ENCODE measurements around the gene SH3RF3.
A peak's percentile ranks its signal among the peaks of the same experiment; 100 is the strongest.
"Not testable (repeated sequence)": the region's sequence is repeated elsewhere in the genome, so short reads cannot be mapped to it uniquely, and the experiment has no call there.

SH3RF3 gene

DNA sequence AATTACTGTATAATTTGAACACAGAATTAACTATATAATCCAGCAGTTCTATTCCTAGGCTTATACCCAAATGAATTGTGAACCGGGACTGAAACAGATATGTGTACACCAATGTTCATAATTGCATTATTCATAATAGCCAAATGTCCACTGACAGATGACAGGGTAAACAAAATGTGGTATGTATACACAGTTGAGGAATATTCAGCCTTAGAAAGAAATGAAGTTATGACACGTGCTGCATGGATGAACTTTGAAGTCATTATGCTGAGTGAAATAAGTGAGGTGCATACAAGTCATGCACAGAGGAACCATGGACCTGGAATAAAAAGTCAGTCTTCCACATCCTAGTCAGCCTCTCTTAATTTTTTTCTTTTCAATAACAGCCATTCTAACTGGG, 91.9 kb downstream of the SH3RF3 start:
- H3K9ac ChIP-seq: no peak overlapping the region
- H3K4me1 ChIP-seq: peaks cover 85 to 100% (median 97%) of the 10 kb centered on the region in 10 experiments
- H3K4me3 ChIP-seq: no peak overlapping the region
- H3K4me2 ChIP-seq: peak overlapping the region in 8 of 11 experiments; percentile 22 to 87 (median 73); a peak in 10 of 22 replicates
- no peak overlapping the region for H3K27ac ChIP-seq
- TF ChIP-seq Cebpa-rat (IDR thresholded peaks at IDR 0.05): no peak
- H3K27me3 ChIP-seq: peaks cover 0 to 6% (median 0%) of the 10 kb centered on the region in 11 experiments; a peak in 3 of 22 replicates
- peaks cover 0 to 34% (median 0%) of the 10 kb centered on the region in 11 experiments; a peak in 6 of 22 replicates for H4K20me1 ChIP-seq
- peaks cover 0 to 14% (median 0%) of the 10 kb centered on the region in 11 experiments; a peak in 3 of 22 replicates for H3K36me3 ChIP-seq
- H3K9me3 ChIP-seq (replicated peaks in 1 of 11): no peaks in the 10 kb centered on the region

DNA sequence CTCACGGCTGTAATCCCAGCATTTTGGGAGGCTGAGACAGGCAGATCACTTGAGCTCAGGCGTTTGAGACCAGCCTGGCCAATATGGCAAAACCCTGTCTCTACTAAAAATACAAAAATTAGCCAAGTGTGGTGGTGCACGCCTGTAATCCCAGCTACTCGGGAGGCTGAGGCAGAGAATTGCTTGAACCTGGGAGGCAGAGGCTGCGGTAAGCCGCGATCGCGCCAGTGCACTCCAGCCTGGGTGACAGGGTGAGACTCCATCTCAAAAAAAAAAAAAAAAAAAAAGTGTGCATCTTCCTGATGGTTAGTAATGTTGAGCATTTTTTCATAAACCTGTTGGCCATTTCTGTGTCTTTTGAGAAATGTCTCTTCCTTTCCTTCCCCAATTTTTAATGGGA, 92.3 kb downstream of the SH3RF3 start:
- H3K36me3 ChIP-seq; H3K9ac ChIP-seq; H3K27me3 ChIP-seq; H3K4me3 ChIP-seq; H3K9me3 ChIP-seq (replicated peaks in 1 of 11); H3K27ac ChIP-seq: not testable (repeated sequence)
- H3K4me2 ChIP-seq: peak overlapping the region in 9 of 11 experiments; percentile 22 to 87 (median 69); a peak in 13 of 22 replicates
- peaks cover 85 to 100% (median 97%) of the 10 kb centered on the region in 10 experiments for H3K4me1 ChIP-seq
- H4K20me1 ChIP-seq: peaks cover 0 to 38% (median 0%) of the 10 kb centered on the region in 11 experiments; a peak in 5 of 22 replicates

DNA sequence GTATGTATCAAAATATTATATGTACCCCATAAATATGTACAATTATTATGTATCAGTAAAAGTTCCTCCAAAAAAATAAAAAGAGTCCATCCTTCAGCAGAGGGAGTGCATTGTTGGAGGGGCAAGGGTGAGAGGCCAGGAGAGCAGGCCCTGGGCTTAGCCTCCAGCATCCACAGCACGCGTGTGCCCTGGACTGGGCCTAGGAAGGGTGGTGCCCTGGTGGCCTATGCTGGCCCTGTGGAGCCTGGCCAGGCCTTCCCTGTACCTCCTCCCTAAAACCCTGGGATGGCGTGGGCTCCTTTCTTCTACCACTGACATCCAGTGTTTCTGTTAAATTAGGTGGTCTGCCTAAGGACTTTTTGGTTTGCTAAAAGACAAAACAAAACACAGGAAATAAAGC, 93.4 kb downstream of the SH3RF3 start:
- Histone ChIP-seq H4K20me1 (peaks cover 0 to 49% (median 0%) of the 10 kb centered on the region in 11 experiments; a peak in 5 of 22 replicates), H3K4me2 (peak overlapping the region; percentile 40 to 92 (median 77); a peak in 20 of 22 replicates), H3K27ac (peak overlapping the region in 9 of 11 experiments; percentile 7 to 62 (median 51); a peak in 18 of 22 replicates), H3K4me1 (peaks cover 85 to 100% (median 97%) of the 10 kb centered on the region in 10 experiments), H3K9ac (peak overlapping the region in 5 of 11 experiments; percentile 16 to 54 (median 21); a peak in 5 of 22 replicates), H3K9me3 (replicated peaks in 1 of 11) (no peaks in the 10 kb centered on the region), H3K27me3 (no peaks in the 10 kb centered on the region), H3K36me3 (peaks cover 0 to 8% (median 0%) of the 10 kb centered on the region in 11 experiments; a peak in 3 of 22 replicates), H3K4me3 (no peak overlapping the region)
- no peak for TF ChIP-seq Cebpa-rat (IDR thresholded peaks at IDR 0.05)

DNA sequence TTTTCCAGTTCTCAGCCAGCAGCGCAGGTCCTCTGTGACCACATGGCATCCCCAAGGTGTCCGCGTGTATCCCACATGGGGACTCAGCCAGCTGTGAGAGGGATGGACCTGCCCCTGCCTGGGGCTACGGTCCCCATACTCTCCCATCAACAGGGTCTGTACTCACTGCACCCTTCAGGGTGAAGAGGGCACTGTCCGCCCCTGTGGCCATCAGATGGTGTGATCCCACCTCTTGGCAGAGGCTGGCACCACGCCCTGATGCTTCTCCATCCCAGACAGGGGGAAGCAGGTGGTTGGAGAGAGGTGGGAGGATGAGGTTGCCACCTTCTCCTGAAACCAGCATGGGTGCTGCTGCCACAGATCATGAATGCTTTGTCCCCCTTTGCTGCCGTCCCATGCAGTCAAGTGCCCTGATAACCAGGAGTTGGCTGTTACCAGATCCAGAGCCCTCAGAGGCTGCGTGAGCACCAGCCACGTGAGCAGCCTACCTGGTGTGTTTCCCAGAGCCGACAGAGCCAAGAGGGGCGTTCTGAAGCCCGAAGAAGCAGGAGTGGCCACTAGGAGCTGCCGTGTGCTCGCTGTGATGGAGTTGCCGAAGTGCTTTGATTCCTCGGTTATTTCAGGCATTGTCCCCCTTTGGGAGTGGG, 93.9 kb downstream of the SH3RF3 start:
- peaks cover 0 to 8% (median 0%) of the 10 kb centered on the region in 11 experiments; a peak in 3 of 22 replicates for H3K36me3 ChIP-seq
- peak overlapping the region in 5 of 11 experiments; percentile 16 to 54 (median 21); a peak in 5 of 22 replicates for H3K9ac ChIP-seq
- H3K4me2 ChIP-seq: peak overlapping the region; percentile 40 to 92 (median 77)
- peak overlapping the region in 9 of 11 experiments; percentile 7 to 62 (median 51); a peak in 17 of 22 replicates for H3K27ac ChIP-seq
- peaks cover 0 to 53% (median 0%) of the 10 kb centered on the region in 11 experiments; a peak in 5 of 22 replicates for H4K20me1 ChIP-seq
- no peaks in the 10 kb centered on the region for H3K9me3 ChIP-seq (replicated peaks in 1 of 11)
- H3K4me1 ChIP-seq: peaks cover 85 to 100% (median 97%) of the 10 kb centered on the region in 10 experiments
- H3K27me3 ChIP-seq: no peaks in the 10 kb centered on the region
- no peak for TF ChIP-seq Cebpa-rat (IDR thresholded peaks at IDR 0.05)
- no peak overlapping the region for H3K4me3 ChIP-seq

DNA sequence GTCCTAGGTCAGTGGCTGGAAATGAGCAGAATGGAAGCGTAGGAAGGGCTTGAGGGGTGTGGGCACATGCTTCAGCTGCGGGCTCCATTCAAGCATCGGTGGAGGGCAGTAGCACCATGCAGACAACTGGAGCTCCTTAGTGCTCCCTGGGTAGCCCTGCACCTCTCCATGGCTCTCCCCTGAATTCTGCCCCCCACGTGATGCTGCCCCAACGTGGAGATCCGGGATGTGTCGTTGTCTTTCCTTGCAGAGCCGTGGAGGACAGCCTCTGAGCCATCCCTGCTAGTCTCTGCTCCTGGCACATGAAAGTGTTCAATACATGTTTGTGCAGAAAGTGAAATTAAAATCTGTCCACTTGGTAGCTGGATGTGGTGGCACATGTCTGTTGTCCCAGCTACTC, 94.5 kb downstream of the SH3RF3 start:
- Histone ChIP-seq H3K4me2 (peak overlapping the region; percentile 40 to 92 (median 77); a peak in 21 of 22 replicates), H3K36me3 (peaks cover 0 to 8% (median 0%) of the 10 kb centered on the region in 11 experiments; a peak in 3 of 22 replicates), H4K20me1 (peaks cover 0 to 59% (median 0%) of the 10 kb centered on the region in 11 experiments; a peak in 5 of 22 replicates), H3K27ac (peak overlapping the region in 8 of 11 experiments; percentile 7 to 62 (median 47); a peak in 12 of 22 replicates), H3K27me3 (no peaks in the 10 kb centered on the region), H3K4me3 (no peak overlapping the region), H3K9ac (peak overlapping the region in 1 of 11 experiments; percentile 21; a peak in 1 of 22 replicates), H3K9me3 (replicated peaks in 1 of 11) (no peaks in the 10 kb centered on the region), H3K4me1 (peaks cover 85 to 100% (median 97%) of the 10 kb centered on the region in 10 experiments)
- no peak for TF ChIP-seq Cebpa-rat (IDR thresholded peaks at IDR 0.05)

DNA sequence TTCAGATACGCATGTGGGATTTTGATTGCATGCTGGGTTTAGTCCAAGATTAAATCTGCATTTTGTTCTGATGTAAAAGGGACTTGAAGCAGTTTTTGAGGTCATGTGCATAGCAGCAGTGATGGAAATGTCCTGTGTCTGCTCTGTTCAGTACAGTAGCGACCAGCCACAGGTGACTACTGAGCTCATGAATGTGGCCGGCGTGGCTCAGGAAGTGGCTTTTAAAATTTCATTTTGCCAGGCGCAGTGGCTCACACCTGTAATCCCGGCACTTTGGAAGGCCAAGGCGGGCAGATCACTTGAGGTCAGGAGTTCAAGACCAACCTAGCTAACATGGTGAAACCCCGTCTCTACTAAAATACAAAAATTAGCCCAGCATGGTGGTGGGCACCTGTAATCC, 95.3 kb downstream of the SH3RF3 start:
- H3K4me3 ChIP-seq: not testable (repeated sequence)

DNA sequence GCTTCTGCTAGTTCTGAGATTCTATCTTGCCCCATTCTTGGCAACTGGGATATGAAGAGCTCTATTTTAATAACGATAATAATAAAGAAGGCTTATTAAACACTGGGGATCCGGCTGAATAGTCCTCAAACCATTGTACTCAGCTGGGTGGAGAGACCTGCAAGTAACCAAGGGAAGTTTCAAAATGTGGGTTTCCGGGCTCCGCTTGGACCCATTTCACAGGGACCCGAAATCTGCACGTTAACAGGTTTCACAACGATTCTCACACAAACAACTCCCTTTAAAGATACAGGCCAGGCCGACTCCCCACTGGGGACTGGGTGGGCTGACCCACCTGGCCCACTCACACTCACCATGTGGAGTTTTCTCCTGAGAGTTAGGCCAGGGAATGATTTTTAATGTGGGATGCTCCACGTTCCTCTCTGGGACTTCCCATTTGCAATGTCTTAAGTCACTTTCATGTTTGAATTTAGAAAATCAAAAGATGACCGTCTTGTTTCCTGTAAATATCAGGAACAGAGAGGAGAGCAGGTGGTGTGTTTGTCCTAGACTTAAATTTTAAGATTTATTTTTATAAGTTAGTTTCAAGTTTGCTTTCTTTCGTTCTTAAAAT, 96.3 kb downstream of the SH3RF3 start:
- H3K4me1 ChIP-seq: peaks cover 81 to 100% (median 98%) of the 10 kb centered on the region in 10 experiments
- peak overlapping the region; percentile 64 to 92 (median 77) for H3K4me2 ChIP-seq
- H3K9ac ChIP-seq: peak overlapping the region in 5 of 11 experiments; percentile 6 to 26 (median 19); a peak in 4 of 22 replicates
- no peak overlapping the region for H3K4me3 ChIP-seq
- no peaks in the 10 kb centered on the region for H3K9me3 ChIP-seq (replicated peaks in 1 of 11)
- no peak for TF ChIP-seq Cebpa-rat (IDR thresholded peaks at IDR 0.05)
- no peaks in the 10 kb centered on the region for H3K27me3 ChIP-seq
- peak overlapping the region; percentile 21 to 67 (median 56); a peak in 19 of 22 replicates for H3K27ac ChIP-seq
- H3K36me3 ChIP-seq: peaks cover 0 to 8% (median 0%) of the 10 kb centered on the region in 11 experiments; a peak in 3 of 22 replicates
- H4K20me1 ChIP-seq: peaks cover 0 to 70% (median 0%) of the 10 kb centered on the region in 11 experiments; a peak in 5 of 22 replicates

More for the DNA sequence above, 95.3 kb downstream of the SH3RF3 start:
- Histone ChIP-seq H3K9ac (peak overlapping the region in 1 of 11 experiments; percentile 13; a peak in 3 of 22 replicates), H3K4me2 (peak overlapping the region; percentile 64 to 92 (median 77)), H3K27ac (peak overlapping the region in 8 of 11 experiments; percentile 50 to 67 (median 58); a peak in 9 of 22 replicates), H4K20me1 (peaks cover 0 to 67% (median 0%) of the 10 kb centered on the region in 11 experiments; a peak in 5 of 22 replicates), H3K4me1 (peaks cover 85 to 100% (median 97%) of the 10 kb centered on the region in 10 experiments)
- H3K27me3 ChIP-seq; H3K9me3 ChIP-seq (replicated peaks in 1 of 11); H3K36me3 ChIP-seq: not testable (repeated sequence)

DNA sequence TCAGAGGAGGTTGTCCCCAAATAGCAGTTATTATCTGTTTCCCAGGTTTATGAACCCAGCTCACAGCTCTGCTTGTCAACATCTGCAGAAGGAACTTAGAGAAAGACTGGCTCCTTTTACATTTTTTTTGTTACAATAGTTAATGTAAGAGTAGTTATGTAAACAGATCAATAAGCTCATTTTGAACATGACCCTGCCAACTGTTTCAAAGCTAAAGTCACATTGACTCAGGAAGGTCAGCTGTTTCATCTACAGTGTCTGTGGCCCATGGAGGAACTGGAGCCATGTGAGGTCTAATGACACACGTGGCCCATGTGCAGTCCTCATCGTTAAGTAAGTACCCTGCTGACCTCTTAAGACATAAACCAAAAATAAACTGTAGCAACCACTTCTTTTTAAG, 97.1 kb downstream of the SH3RF3 start:
- Histone ChIP-seq H3K4me2 (peak overlapping the region; percentile 64 to 92 (median 77)), H3K9me3 (replicated peaks in 1 of 11) (no peaks in the 10 kb centered on the region), H3K36me3 (peaks cover 0 to 8% (median 0%) of the 10 kb centered on the region in 11 experiments; a peak in 3 of 22 replicates), H3K4me3 (no peak overlapping the region), H3K9ac (peak overlapping the region in 2 of 11 experiments; percentile 1 to 18; a peak in 1 of 22 replicates), H3K27me3 (no peaks in the 10 kb centered on the region), H3K4me1 (peaks cover 89 to 100% (median 100%) of the 10 kb centered on the region in 10 experiments), H4K20me1 (peaks cover 0 to 70% (median 0%) of the 10 kb centered on the region in 11 experiments; a peak in 5 of 22 replicates), H3K27ac (peak overlapping the region; percentile 21 to 67 (median 56); a peak in 19 of 22 replicates)
- no peak for TF ChIP-seq Cebpa-rat (IDR thresholded peaks at IDR 0.05)

Measured in BLaER1 treated with 17β-estradiol and CSF1 and Interleukin-3, amounts not matched to agents 10 nM and 100 nM (cell line).